Testis (tissue), 3 donors: ENCODE data around the gene CACNB4. TPM values are rescaled to one million over a fixed set of nuclear protein-coding genes. Genes with fewer than 3 reads are reported as not detected.

Experiments
- DNase-seq: peaks from one replicate; pipeline ENCODE4 v3.0.0-alpha.2; 2019
- H3K27ac ChIP-seq, 2 donors: fragments of 200-600 bp; sonication (generic); one replicate each; pipeline ENCODE4 v1.5.1; 2019
- H3K27me3 ChIP-seq: fragments of 200-600 bp; sonication (generic); one replicate; pipeline ENCODE4 v1.5.1; 2019
- H3K36me3 ChIP-seq: fragments of 200-600 bp; sonication (generic); one replicate; pipeline ENCODE4 v1.5.1; 2017; ENCODE audit warnings: low read depth; ENCODE audit errors: missing control alignments
- H3K4me1 ChIP-seq: fragments of 200-600 bp; sonication (generic); one replicate; pipeline ENCODE4 v1.5.1; 2019
- H3K4me3 ChIP-seq, 2 donors: fragments of 200-600 bp; sonication (generic); one replicate each; pipeline ENCODE4 v1.5.1; 2017 to 2019
- H3K9me3 ChIP-seq: fragments of 200-600 bp; sonication (generic); one replicate; pipeline ENCODE4 v1.5.1; 2017
- CTCF ChIP-seq, 3 experiments: fragments of 450-650 bp in 2 of 3; fragments of 200-600 bp in 1 of 3; sonication (generic) in 1 of 3; IDR thresholded peaks; one replicate each; pipeline ENCODE4 v1.5.1; 2016 to 2019; ENCODE audit warnings: antibody characterized with exemption in 3 of 3, mild to moderate bottlenecking in 2 of 3, moderate library complexity in 1 of 3
- POLR2A ChIP-seq: fragments of 450-650 bp; IDR thresholded peaks from one replicate; pipeline ENCODE4 v1.6.1; 2017; ENCODE audit warnings: antibody characterized with exemption, mild to moderate bottlenecking, moderate library complexity
- WGBS, 2 donors: methylation state at CpG; one replicate each; pipeline ENCODE4 v1.1.5; 2018; 5-methylcytosine and 5-hydroxymethylcytosine counted together
- intact Hi-C: fragments of 100-400 bp; cut with DNase I; formaldehyde crosslinking; loops from one replicate; pipeline ENCODE4 v1.15.1; 2023; ENCODE audit warnings: low total_unique reads
- polyA plus RNA-seq: library from polyadenylated mRNA; stranded (reverse); fragments of 350-450 nt; fragmentation: Illumina TruSeq; extraction: RNeasy Lipid Tissue Mini Kit (QIAGEN cat#74804); gene quantifications from one replicate; pipeline ENCODE4 v1.2.3, GENCODE V29; 2014; ENCODE audit warnings: low read depth, low replicate concordance; ENCODE audit not compliant: insufficient read depth
- total RNA-seq, 2 donors: library from RNA; depleted of rRNA; stranded (reverse); fragments of >200 nt; gene quantifications; one replicate each; pipeline ENCODE4 v1.2.3, GENCODE V29; 2016

The CACNB4 gene
- total and polyA plus RNA-seq, 3 donors from 2014 or later = 7.8 to 83.8 (median 82.2) TPM

GRCh38 chr2:151972241-151973012, 126.4 kb downstream of the CACNB4 start:
- TF ChIP-seq POLR2A = no peak
- TF ChIP-seq CTCF (IDR thresholded peaks at IDR 0.05) = no peak
- Histone ChIP-seq H3K4me3 (no peak overlapping the region), H3K4me1 (peaks cover 6% of the 10 kb centered on the region), H3K27me3 (no peaks in the 10 kb centered on the region), H3K36me3 (no peaks in the 10 kb centered on the region), H3K9me3 (no peaks in the 10 kb centered on the region), H3K27ac (no peak overlapping the region)
- no peak for DNase-seq
- intact Hi-C loops = no loop called here
- WGBS, 2 donors = 93% methylated on average over 8 of the region's 8 CpGs

GRCh38 chr2:151971301-151972051, 127.4 kb downstream of the CACNB4 start:
- DNase-seq = no peak
- intact Hi-C loops = no loop called here
- Histone ChIP-seq H3K9me3 (no peaks in the 10 kb centered on the region), H3K4me1 (peaks cover 6% of the 10 kb centered on the region), H3K4me3 (no peak overlapping the region), H3K36me3 (no peaks in the 10 kb centered on the region), H3K27ac (no peak overlapping the region), H3K27me3 (no peaks in the 10 kb centered on the region)
- WGBS, 2 donors = 86 to 89% methylated on average over 13 of the region's 13 CpGs
- TF ChIP-seq CTCF (IDR thresholded peaks at IDR 0.05) (no peak), POLR2A (no peak)

- H3K27ac ChIP-seq = no peak overlapping the region
- intact Hi-C loops = no loop called here
- H3K4me1 ChIP-seq = peaks cover 6% of the 10 kb centered on the region
- DNase-seq = no peak
- TF ChIP-seq POLR2A (no peak), CTCF (IDR thresholded peaks at IDR 0.05) (no peak)
- WGBS, 2 donors = 88 to 96% methylated on average over 4 of the region's 4 CpGs
- no peaks in the 10 kb centered on the region for H3K27me3 ChIP-seq
- no peak overlapping the region for H3K4me3 ChIP-seq
- H3K9me3 ChIP-seq = no peaks in the 10 kb centered on the region
- H3K36me3 ChIP-seq = no peaks in the 10 kb centered on the region
Measured at GRCh38 chr2:151968770-151969470, 129.9 kb downstream of the CACNB4 start.

DNA sequence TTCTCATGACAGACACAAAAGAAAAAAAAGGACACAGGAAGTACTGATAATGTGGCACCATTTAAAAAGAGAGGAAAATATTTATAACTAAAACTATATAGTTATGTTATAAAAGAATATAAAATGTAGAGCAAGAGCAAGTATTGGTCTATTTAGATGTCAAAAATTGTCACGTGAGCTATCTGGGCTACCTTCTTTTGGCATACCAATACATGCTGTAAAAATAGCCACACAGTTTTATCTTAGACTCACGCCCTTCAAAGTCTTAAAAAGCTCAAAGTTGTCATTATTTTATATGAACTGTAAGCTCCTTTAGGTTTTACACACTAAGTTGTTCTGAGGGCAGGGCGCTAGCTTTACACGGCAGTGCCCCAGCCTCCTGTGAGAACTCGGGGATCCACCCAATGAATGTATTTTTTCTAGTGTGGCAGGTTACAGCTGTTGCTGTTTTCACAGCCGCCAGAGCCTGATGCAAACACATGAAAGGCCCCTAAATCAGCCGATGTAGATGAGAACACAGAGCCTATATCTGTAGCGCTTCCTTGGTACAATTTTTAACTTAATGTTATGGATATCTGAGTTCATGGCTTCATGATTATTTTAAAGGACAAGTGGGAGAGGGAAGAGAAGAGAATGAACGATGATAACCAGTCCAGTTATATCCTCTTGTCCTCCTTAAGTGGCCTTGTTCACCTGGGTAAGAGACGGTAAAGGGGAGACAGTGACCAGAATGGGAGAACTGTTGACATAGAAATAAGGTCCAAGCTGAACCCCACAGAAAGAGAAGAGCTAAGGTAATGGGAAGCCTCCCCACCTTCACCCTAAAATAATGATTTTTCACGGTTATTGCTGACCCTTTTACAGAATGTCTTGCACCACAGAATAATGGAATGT, 130.8 kb downstream of the CACNB4 start:
- no peak for DNase-seq
- Histone ChIP-seq H3K4me3 (no peak overlapping the region), H3K27ac (no peak overlapping the region), H3K4me1 (no peaks in the 10 kb centered on the region), H3K36me3 (no peaks in the 10 kb centered on the region), H3K9me3 (no peaks in the 10 kb centered on the region), H3K27me3 (no peaks in the 10 kb centered on the region)
- intact Hi-C loops = no loop called here
- 84 to 85% methylated on average over 11 of the region's 11 CpGs for WGBS, 2 donors
- no peak for TF ChIP-seq CTCF (IDR thresholded peaks at IDR 0.05)
- TF ChIP-seq POLR2A = no peak
